Body of pancreas (tissue), 4 donors: ENCODE measurements around the gene MICAL2. TPM values are rescaled to one million over a fixed set of nuclear protein-coding genes. Genes with fewer than 3 reads are reported as not detected.

Source experiments
- ATAC-seq: fragments of 150-250 bp; one replicate; pipeline ENCODE4 v1.9.1; 2016
- DNase-seq, 4 donors: peaks; one replicate each; pipeline ENCODE4 v3.0.0-alpha.2; 2019
- H3K27ac ChIP-seq, 4 donors: fragments of 200-600 bp; sonication (generic); 1 replicate in 3 of 4; 2 replicates in 1 of 4; pipeline versions ENCODE4 v1.5.1 to v1.6.1; 2016 to 2019; ENCODE audit warnings: mild to moderate bottlenecking in 1 of 4, mixed read lengths in 1 of 4, moderate library complexity in 1 of 4
- H3K27me3 ChIP-seq, 2 donors: fragments of 200-600 bp; sonication (generic); one replicate each; pipeline ENCODE4 v1.6.0; 2016; ENCODE audit warnings: mild to moderate bottlenecking in 1 of 2
- H3K36me3 ChIP-seq, 2 donors: fragments of 200-600 bp; sonication (generic); replicated peaks in 1 of 2; 2 replicates each; pipeline ENCODE4 v1.5.1; 2016; ENCODE audit warnings: low read depth in 2 of 2; ENCODE audit not compliant: insufficient read depth in 1 of 2
- H3K4me1 ChIP-seq: fragments of 200-600 bp; sonication (generic); one replicate; pipeline ENCODE4 v1.6.0; 2016
- H3K4me3 ChIP-seq, 2 donors: fragments of 200-600 bp; sonication (generic); 1 replicate in 1 of 2; 2 replicates in 1 of 2; pipeline ENCODE4 v1.5.1; 2016 to 2019
- H3K9me3 ChIP-seq, 3 donors: fragments of 200-600 bp; sonication (generic); 1 replicate in 2 of 3; 2 replicates in 1 of 3; pipeline ENCODE4 v1.5.1; 2016
- CTCF ChIP-seq, 7 experiments: fragments of 450-650 bp in 4 of 7; fragments of 200-600 bp in 3 of 7; sonication (generic) in 3 of 7; IDR thresholded peaks; one replicate each; pipeline ENCODE4 v1.5.1; 2016 to 2019; ENCODE audit warnings: antibody characterized with exemption in 7 of 7
- POLR2A ChIP-seq, 3 donors: fragments of 450-650 bp; IDR thresholded peaks; one replicate each; pipeline ENCODE4 v1.6.1; 2016; ENCODE audit warnings: antibody characterized with exemption in 3 of 3, mild to moderate bottlenecking in 2 of 3
- WGBS, 2 donors: methylation state at CpG; one replicate each; pipeline ENCODE4 v1.1.5; 2017; 5-methylcytosine and 5-hydroxymethylcytosine counted together
- intact Hi-C: fragments of 100-400 bp; cut with DNase I; formaldehyde crosslinking; loops from one replicate; pipeline ENCODE4 v1.15.1; 2023
- total RNA-seq, 2 donors: library from RNA; depleted of rRNA; stranded (reverse); fragments of >200 nt; gene quantifications; one replicate each; pipeline ENCODE4 v1.1.0, GENCODE V29; 2016

Gene MICAL2
- total RNA-seq, 2 donors from 2014 or later, result 16.6 to 24.4 TPM

- Histone ChIP-seq H3K27ac (no peak overlapping the region), H3K4me3 (no peak overlapping the region), H3K27me3 (no peaks in the 10 kb centered on the region), H3K9me3 (no peaks in the 10 kb centered on the region), H3K36me3 (no peaks in the 10 kb centered on the region), H3K4me1 (no peaks in the 10 kb centered on the region)
- ATAC-seq (no peak), DNase-seq (peak in 3 of 4 donors; percentile 30 to 33 (median 30))
- 51 to 56% methylated on average over 11 of the region's 11 CpGs for WGBS, 2 donors
- TF ChIP-seq POLR2A (IDR thresholded peaks at IDR 0.05) (no peak), CTCF (IDR thresholded peaks at IDR 0.05) (no peak)
- intact Hi-C loops, result no loop called here
These were observed 15.3 kb upstream of the MICAL2 start for GRCh38 chr11:12094872-12095800.

- Histone ChIP-seq H3K4me3 (no peak overlapping the region), H3K27me3 (no peaks in the 10 kb centered on the region), H3K4me1 (peaks cover 9% of the 10 kb centered on the region), H3K36me3 (no peaks in the 10 kb centered on the region), H3K27ac (no peak overlapping the region), H3K9me3 (no peaks in the 10 kb centered on the region)
- TF ChIP-seq POLR2A (IDR thresholded peaks at IDR 0.05) (no peak), CTCF (IDR thresholded peaks at IDR 0.05) (no peak)
- intact Hi-C loops, result no loop called here
- ATAC-seq (no peak), DNase-seq (no peak)
- WGBS, 2 donors, result 72 to 76% methylated on average over 1 of the region's 1 CpG
These were observed 13.2 kb upstream of the MICAL2 start for GRCh38 chr11:12097219-12097618.

- no peak overlapping the region for H3K27ac ChIP-seq
- no peak for TF ChIP-seq CTCF (IDR thresholded peaks at IDR 0.05)
- no peak for TF ChIP-seq POLR2A (IDR thresholded peaks at IDR 0.05)
- no peaks in the 10 kb centered on the region for H3K9me3 ChIP-seq
- H3K27me3 ChIP-seq, result no peaks in the 10 kb centered on the region
- no peak for DNase-seq
- H3K4me1 ChIP-seq, result peaks cover 9% of the 10 kb centered on the region
- no peaks in the 10 kb centered on the region for H3K36me3 ChIP-seq
- ATAC-seq, result no peak
- 87 to 94% methylated on average over 3 of the region's 3 CpGs for WGBS, 2 donors
- intact Hi-C loops, result no loop called here
- H3K4me3 ChIP-seq, result no peak overlapping the region
These were observed 11.8 kb upstream of the MICAL2 start for GRCh38 chr11:12098601-12099000.

GRCh38 chr11:12099132-12099873 is 11.1 kb upstream of the MICAL2 start:
- intact Hi-C loops, result no loop called here
- ATAC-seq (no peak), DNase-seq (no peak)
- Histone ChIP-seq H3K4me1 (peaks cover 16% of the 10 kb centered on the region), H3K9me3 (no peaks in the 10 kb centered on the region), H3K27ac (no peak overlapping the region), H3K27me3 (no peaks in the 10 kb centered on the region), H3K36me3 (no peaks in the 10 kb centered on the region), H3K4me3 (no peak overlapping the region)
- TF ChIP-seq POLR2A (IDR thresholded peaks at IDR 0.05), result no peak
- peak in 1 of 7 experiments; percentile 6 for TF ChIP-seq CTCF (IDR thresholded peaks at IDR 0.05)
